HCEC 1CT (cell line): Measurements from ENCODE around the gene FYN.
"Not testable (repeated sequence)": the region's sequence is repeated elsewhere in the genome, so short reads cannot be mapped to it uniquely, and the experiment has no call there.

Experiments
- DNase-seq: peaks from one replicate; pipeline ENCODE4 v3.0.0-alpha.2; 2017

The FYN gene

GRCh38 chr6:111873178-111874024, at the start of gene FYN:
Gene FYN, minus strand, starts transcription at chr6:111873452. Its CDS starts 153,401 bp downstream, at chr6:111720051.
- DNase-seq, result peak; percentile 96

- DNase-seq, result peak; percentile 59
These were observed 49.4 kb upstream of the FYN start for GRCh38 chr6:111922454-111923297.

GRCh38 chr6:111921103-111921502, 47.9 kb upstream of the FYN start:
- no peak for DNase-seq

- DNase-seq, result no peak
These were observed 47.3 kb upstream of the FYN start for GRCh38 chr6:111920578-111920977.

- peak; percentile 90 for DNase-seq
These were observed 45.6 kb upstream of the FYN start for GRCh38 chr6:111918825-111919224.

GRCh38 chr6:111916747-111917146, 43.5 kb upstream of the FYN start:
- no peak for DNase-seq

GRCh38 chr6:111914617-111915016, 41.4 kb upstream of the FYN start:
- DNase-seq, result no peak

GRCh38 chr6:111912904-111913303, 39.7 kb upstream of the FYN start:
- no peak for DNase-seq

GRCh38 chr6:111911428-111911827, 38.2 kb upstream of the FYN start:
- no peak for DNase-seq

GRCh38 chr6:111909238-111909637, 36.0 kb upstream of the FYN start:
- no peak for DNase-seq

GRCh38 chr6:111908365-111908764, 35.1 kb upstream of the FYN start:
- DNase-seq, result not testable (repeated sequence)

GRCh38 chr6:111900735-111901134, 27.5 kb upstream of the FYN start:
- DNase-seq, result no peak

GRCh38 chr6:111899531-111899930, 26.3 kb upstream of the FYN start:
- DNase-seq, result no peak

- DNase-seq, result no peak
These were observed 25.2 kb upstream of the FYN start for GRCh38 chr6:111898452-111898851.

GRCh38 chr6:111894951-111895350, 21.7 kb upstream of the FYN start:
- peak; percentile 16 for DNase-seq

- DNase-seq, result peak; percentile 84
These were observed 21.0 kb upstream of the FYN start for GRCh38 chr6:111894272-111894671.

GRCh38 chr6:111892431-111892830, 19.2 kb upstream of the FYN start:
- peak; percentile 6 for DNase-seq

GRCh38 chr6:111890988-111891387, 17.7 kb upstream of the FYN start:
- peak; percentile 20 for DNase-seq

- peak; percentile 22 for DNase-seq
These were observed 15.9 kb upstream of the FYN start for GRCh38 chr6:111888928-111889695.

GRCh38 chr6:111886793-111887192, 13.5 kb upstream of the FYN start:
- DNase-seq, result not testable (repeated sequence)

- DNase-seq, result no peak
These were observed 12.2 kb upstream of the FYN start for GRCh38 chr6:111885373-111886027.

- DNase-seq, result no peak
These were observed 10.8 kb upstream of the FYN start for GRCh38 chr6:111884068-111884467.
